T47D (cell line): ENCODE data around the gene IL11RA.

Experiments
- DNase-seq, 2 experiments: peaks; one replicate each; pipeline versions ENCODE4 v3.0.0 to v3.0.0-alpha.2; 2011 to 2012; ENCODE audit warnings: low read depth in 1 of 2, low spot score in 1 of 2
- JUND ChIP-seq: IDR thresholded peaks from 2 replicates; pipeline ENCODE4 v1.6.1; 2012; ENCODE audit warnings: low read depth
- in situ Hi-C: cut with HindIII; loops from 2 replicates; pipeline ENCODE4 v1.10.0; 2016; ENCODE audit warnings: low sequenced_read_pairs, low pct_unique_long_range_greater_than_20kb

IL11RA gene

GRCh38 chr9:34707130-34707529 is 55.1 kb downstream of the IL11RA start:
- no peak for DNase-seq
- TF ChIP-seq JUND, result no peak
- in situ Hi-C loops, result no loop called here

GRCh38 chr9:34709196-34709978 is 57.4 kb downstream of the IL11RA start:
- in situ Hi-C loops, result no loop called here
- no peak for DNase-seq
- TF ChIP-seq JUND, result no peak

- DNase-seq, result no peak
- in situ Hi-C loops, result no loop called here
- TF ChIP-seq JUND, result no peak
These were observed 58.0 kb downstream of the IL11RA start, which contains the start of gene CCL21 for GRCh38 chr9:34710023-34710422. CCL21 (minus strand) TSS chr9:34710136; CDS start chr9:34710066, 70 bp downstream.
